Effector memory CD8-positive, alpha-beta T cell (primary cell): ENCODE data around the gene HM13.

ENCODE experiments used
- ATAC-seq: fragments of 150-1000 bp; cut with Tn5 transposase; replicated peaks from 2 replicates; pipeline ENCODE4 v1.10.0; 2021; ENCODE audit warnings: mild to moderate bottlenecking, moderate library complexity
- DNase-seq, 3 experiments: peaks; one replicate each; pipeline ENCODE4 v3.0.0; 2021
- H3K27ac Mint-ChIP-seq, 2 donors: one replicate each; pipeline ENCODE4 v1.8.0; 2022; ENCODE audit warnings: mild to moderate bottlenecking in 2 of 2, mixed read lengths in 2 of 2, moderate library complexity in 2 of 2
- H3K27me3 Mint-ChIP-seq, 2 donors: one replicate each; pipeline ENCODE4 v1.8.0; 2022; ENCODE audit warnings: mixed read lengths in 2 of 2
- H3K36me3 Mint-ChIP-seq: one replicate; pipeline ENCODE4 v1.8.0; 2022; ENCODE audit warnings: mild to moderate bottlenecking, moderate library complexity, mixed read lengths; ENCODE audit not compliant: insufficient read depth
- H3K4me1 Mint-ChIP-seq, 2 donors: one replicate each; pipeline ENCODE4 v1.8.0; 2022; ENCODE audit warnings: low read depth in 2 of 2, mixed read lengths in 2 of 2
- H3K4me3 Mint-ChIP-seq, 2 donors: one replicate each; pipeline ENCODE4 v1.8.0; 2022; ENCODE audit warnings: mild to moderate bottlenecking in 2 of 2, mixed read lengths in 2 of 2, moderate library complexity in 2 of 2
- H3K9me3 Mint-ChIP-seq, 2 donors: one replicate each; pipeline ENCODE4 v1.8.0; 2022; ENCODE audit warnings: mixed read lengths in 2 of 2

Gene HM13

DNA sequence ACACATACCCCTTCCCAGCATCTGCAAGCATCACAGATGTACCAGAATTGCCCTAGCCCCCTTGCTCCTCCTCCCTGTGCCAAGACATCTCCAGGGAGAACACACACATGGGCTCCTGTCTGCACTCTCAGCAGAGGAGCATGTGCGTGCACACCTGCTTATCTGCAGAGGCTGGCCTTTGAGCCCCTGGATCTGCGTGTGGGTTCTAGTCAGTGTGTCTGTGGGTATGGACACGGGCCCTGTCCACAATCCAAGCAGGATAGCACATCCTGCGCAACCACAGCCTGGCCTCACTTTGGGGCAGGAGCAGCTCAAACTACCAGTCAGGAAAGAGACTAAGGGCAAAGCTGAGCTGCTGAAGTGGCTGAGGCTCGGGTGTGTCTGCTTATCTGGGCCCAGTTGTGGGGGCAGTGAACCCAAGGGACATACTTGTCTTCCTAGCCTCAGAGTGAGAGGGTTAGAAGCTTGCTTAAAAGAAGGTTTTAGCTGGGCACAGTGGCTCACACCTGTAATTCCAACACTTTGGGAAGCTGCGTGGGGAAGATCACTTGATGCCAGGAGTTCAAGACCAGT, 41.0 kb downstream of the HM13 start:
- peaks cover 46% of the 10 kb centered on the region for H3K36me3 Mint-ChIP-seq
- no peak overlapping the region for H3K4me3 Mint-ChIP-seq
- DNase-seq (no peak), ATAC-seq (no peak)
- no peaks in the 10 kb centered on the region for H3K9me3 Mint-ChIP-seq
- peaks cover 3 to 4% of the 10 kb centered on the region in 2 donors for H3K4me1 Mint-ChIP-seq
- no peak overlapping the region for H3K27ac Mint-ChIP-seq
- H3K27me3 Mint-ChIP-seq = no peaks in the 10 kb centered on the region

DNA sequence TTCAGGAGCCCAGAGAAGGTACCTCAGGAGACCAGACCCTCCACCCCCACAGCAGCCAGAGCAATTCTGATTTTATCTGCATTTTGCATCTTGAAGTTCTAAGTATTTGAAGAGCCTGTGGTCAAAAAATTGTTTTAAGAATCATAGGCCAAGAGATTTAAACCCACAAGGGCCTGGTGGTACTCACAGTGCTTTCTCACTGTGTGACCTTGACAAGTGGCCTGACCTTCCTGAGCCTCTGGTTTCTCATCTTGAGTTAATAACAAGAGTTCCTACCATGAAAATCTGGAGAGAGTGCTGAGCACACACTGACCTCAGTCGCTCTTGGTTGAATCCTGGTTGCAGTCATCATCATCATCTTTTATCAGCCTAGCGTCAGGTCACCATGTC, 45.5 kb downstream of the HM13 start:
- no peak for ATAC-seq
- Mint-ChIP-seq H3K36me3 (peaks cover 48% of the 10 kb centered on the region), H3K4me3 (no peak overlapping the region), H3K27ac (peak overlapping the region in 1 of 2 donors; percentile 49), H3K4me1 (peaks cover 3 to 6% of the 10 kb centered on the region in 2 donors), H3K9me3 (no peaks in the 10 kb centered on the region), H3K27me3 (no peaks in the 10 kb centered on the region)
- no peak for DNase-seq

DNA sequence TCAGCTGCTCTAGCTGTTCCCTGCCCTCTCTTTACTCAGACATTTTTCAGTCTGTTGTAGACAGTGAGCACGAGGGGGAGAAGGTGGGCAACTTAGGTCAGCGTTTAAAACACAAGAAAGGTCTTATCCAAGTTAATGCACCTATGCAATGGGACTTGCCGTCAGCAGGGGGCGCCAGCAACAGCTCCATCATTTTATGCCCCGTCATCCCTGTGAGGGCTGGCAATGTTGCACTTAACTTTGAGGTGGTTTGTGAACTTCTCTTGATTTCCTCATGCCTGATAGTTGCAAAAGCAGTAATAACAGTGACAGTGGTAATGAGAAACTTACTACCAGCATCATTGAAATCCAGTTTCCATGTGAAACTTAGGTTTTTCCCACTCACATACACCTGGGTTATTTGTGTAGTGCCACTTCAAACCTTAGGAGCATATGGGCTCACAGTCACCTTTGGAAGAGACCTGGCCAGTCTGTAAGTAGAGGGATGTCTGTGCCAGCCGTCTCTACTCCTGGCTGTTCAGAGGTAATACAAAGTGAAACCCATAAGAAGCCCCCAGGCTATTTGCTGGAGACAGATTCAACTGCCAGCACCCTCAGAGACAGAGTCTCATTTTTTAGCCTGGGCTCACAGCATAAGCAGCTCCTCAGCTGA, 46.0 kb downstream of the HM13 start:
- peak; percentile 65 to 69 (median 68) for DNase-seq
- ATAC-seq = peak; percentile 78
- Mint-ChIP-seq H3K27me3 (no peaks in the 10 kb centered on the region), H3K9me3 (no peaks in the 10 kb centered on the region), H3K27ac (peak overlapping the region in 1 of 2 donors; percentile 49), H3K36me3 (peaks cover 50% of the 10 kb centered on the region), H3K4me1 (peaks cover 3 to 6% of the 10 kb centered on the region in 2 donors), H3K4me3 (no peak overlapping the region)

DNA sequence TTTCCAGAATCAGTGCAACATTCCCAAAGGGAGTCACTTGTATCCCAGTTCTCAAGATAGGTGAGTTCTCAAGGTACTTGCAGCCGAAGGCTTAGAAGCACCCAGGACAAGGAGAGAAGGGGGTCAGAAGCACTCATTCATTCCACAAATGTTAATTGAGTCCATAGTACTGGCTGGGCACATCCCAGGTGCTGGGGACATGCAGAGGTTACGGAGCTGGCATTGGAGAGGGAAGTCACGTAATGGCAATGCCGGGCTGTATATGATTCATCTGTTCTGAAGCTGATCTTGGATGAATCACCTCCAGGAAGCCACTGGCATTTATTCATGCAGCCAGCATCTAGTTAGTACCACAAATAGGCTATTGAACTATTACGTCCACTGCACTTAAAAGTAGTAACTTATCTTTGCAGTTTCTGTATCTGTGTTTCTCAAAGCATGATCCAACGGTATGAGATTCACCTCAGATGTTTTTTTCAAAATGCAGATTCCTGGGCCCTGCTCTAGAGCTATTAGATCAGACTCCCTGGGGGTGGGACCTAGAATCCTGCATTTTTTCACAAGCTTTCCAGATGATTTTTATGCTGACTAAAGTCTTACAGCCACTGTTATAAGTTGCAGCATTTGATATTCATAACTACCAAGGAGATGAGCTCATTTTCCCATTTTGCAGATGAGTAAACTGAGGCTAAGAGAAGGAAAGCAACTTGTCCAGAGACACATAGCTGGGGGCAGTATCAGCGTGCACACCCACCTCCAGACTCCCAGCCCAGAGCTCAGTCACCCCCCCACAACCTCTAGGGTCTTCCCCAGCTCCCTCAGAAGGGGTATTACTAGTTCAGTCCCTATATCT, 46.7 kb downstream of the HM13 start:
- DNase-seq (no peak), ATAC-seq (no peak)
- peaks cover 49% of the 10 kb centered on the region for H3K36me3 Mint-ChIP-seq
- no peaks in the 10 kb centered on the region for H3K27me3 Mint-ChIP-seq
- H3K4me3 Mint-ChIP-seq = peak overlapping the region in 1 of 2 donors; percentile 12
- peak overlapping the region in 1 of 2 donors; percentile 49 for H3K27ac Mint-ChIP-seq
- H3K4me1 Mint-ChIP-seq = peaks cover 3 to 7% of the 10 kb centered on the region in 2 donors
- H3K9me3 Mint-ChIP-seq = no peaks in the 10 kb centered on the region

DNA sequence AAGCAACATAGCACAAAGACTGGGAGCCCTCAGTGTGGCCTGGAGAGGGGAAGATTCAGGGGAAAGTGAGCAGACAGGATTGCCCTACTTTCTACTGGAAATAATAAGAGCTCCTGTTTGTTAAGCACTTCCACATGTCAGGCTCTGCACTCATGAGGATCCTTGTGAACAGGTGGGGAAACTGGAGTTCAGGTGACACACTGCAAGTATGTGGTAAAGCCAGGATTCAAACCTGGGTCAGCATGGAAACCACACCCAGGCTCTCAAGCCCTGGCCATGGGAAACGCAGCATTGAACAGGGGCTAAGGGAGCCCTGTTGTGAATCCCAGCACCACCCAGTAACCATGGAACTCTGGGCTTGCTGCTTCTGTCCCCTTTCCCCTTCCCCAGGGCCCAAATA, 48.0 kb downstream of the HM13 start:
- H3K4me3 Mint-ChIP-seq = peak overlapping the region in 1 of 2 donors; percentile 19

DNA sequence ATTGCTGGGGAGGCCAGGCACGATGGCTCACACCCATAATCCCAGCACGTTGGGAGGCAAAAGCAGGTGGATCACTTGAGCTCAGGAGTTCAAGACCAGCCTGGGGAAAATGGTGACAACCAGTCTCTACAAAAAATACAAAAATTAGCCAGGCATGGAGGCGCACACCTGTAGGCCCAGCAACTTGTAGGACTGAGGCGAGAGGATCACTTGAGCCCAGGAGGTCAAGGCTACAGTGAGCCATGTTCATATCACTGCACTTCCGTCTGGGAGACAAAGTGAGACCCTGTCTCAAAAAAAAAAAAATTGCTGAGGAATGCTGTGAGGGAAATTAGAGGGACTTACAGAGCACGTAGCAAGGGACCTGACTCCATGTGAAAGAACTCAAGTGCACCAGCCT, 50.0 kb downstream of the HM13 start:
- Mint-ChIP-seq H3K4me3 (no peak overlapping the region), H3K9me3 (no peaks in the 10 kb centered on the region), H3K36me3 (peaks cover 44% of the 10 kb centered on the region), H3K27me3 (no peaks in the 10 kb centered on the region), H3K27ac (no peak overlapping the region), H3K4me1 (peaks cover 15 to 18% of the 10 kb centered on the region in 2 donors)
- no peak for ATAC-seq
- DNase-seq = no peak

More for the DNA sequence above, 48.0 kb downstream of the HM13 start:
- no peak for DNase-seq
- peaks cover 11 to 17% of the 10 kb centered on the region in 2 donors for H3K4me1 Mint-ChIP-seq
- ATAC-seq = no peak
- peaks cover 52% of the 10 kb centered on the region for H3K36me3 Mint-ChIP-seq
- H3K27me3 Mint-ChIP-seq = no peaks in the 10 kb centered on the region
- no peak overlapping the region for H3K27ac Mint-ChIP-seq
- no peaks in the 10 kb centered on the region for H3K9me3 Mint-ChIP-seq

DNA sequence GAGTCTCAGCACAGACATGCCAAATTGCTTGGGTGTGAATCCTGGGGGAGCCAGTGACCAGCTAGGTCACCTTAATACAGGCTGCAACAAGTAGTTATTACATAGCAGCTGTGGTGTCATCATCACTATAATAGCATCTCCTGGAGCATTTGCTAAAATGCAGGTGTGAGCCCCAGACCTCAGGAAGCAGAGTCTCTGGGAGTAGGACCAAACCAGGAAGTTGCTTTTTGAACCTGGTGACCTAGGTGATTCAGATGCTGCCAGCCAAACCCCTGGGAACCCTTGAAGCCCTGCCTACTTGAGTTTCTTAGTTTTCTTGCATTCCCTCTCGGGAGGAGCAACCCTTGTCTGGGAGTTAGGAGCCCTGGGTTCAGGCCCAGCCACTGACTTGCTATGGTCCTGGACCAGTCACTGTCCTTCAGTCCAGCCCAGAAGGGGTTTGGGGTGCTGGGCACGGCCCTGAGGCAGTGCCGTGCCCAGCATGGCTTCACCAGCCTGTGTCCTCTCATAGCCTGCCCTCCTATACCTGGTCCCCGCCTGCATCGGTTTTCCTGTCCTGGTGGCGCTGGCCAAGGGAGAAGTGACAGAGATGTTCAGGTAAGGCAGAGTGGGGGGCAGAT, 51.6 kb downstream of the HM13 start:
- Mint-ChIP-seq H3K27me3 (no peaks in the 10 kb centered on the region), H3K27ac (peak overlapping the region in 1 of 2 donors; percentile 73), H3K4me3 (no peak overlapping the region), H3K36me3 (peaks cover 49% of the 10 kb centered on the region), H3K9me3 (no peaks in the 10 kb centered on the region), H3K4me1 (peaks cover 13 to 16% of the 10 kb centered on the region in 2 donors)
- no peak for DNase-seq
- ATAC-seq = no peak

DNA sequence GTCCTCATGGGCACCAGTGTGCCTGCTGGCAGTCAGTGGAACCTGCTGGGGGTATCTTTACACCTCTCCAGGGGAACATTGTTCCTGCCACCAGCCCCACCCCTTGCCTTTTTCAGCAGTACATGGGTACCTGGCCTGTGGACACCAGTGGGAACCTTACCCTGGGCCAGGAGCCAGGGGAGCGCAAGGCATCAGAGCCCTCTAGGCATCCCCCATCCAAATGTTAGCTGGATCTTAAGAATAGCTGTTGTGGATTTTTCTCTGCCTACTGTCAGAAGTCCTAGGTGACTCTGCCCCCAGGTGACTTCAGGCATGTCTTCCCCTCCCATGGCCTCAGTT, 52.0 kb downstream of the HM13 start:
- H3K4me1 Mint-ChIP-seq = peaks cover 13 to 16% of the 10 kb centered on the region in 2 donors
- no peaks in the 10 kb centered on the region for H3K27me3 Mint-ChIP-seq
- DNase-seq (no peak), ATAC-seq (no peak)
- peaks cover 49% of the 10 kb centered on the region for H3K36me3 Mint-ChIP-seq
- peak overlapping the region in 1 of 2 donors; percentile 73 for H3K27ac Mint-ChIP-seq
- H3K9me3 Mint-ChIP-seq = no peaks in the 10 kb centered on the region
- H3K4me3 Mint-ChIP-seq = no peak overlapping the region

DNA sequence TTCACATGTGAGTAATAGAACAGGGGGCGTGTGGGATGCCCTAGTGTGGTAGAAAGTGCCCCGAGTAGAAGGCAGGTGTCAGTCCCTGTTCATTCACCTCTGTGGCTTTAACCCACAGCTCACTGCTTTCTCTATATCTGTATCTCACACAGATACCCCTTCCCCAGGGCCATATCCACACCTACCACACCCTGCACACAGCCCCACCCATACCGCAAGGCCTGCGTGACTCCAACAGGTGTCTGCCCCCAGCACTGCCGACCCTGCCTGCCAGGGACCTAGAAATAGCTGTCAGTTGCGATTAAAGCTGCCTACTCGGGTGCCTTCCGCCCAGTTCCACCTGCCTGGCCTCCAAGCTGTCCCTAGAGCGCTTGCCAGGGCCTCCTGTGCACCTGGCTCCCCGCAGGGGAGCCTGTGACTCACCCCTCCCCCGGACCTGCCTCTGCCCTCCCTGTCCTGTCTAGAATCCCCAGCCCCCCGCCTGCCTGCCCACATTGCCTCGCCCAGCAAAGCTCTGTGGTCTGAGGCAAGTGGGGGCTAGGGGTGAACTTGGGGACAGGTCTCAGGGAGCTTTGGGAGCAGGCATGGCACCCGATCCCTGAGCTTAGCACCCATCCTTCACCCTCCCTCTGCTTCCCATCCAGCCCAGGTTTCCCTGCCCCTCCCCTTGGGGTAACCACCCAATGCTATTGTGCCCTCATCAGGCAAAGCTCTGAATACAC, 52.6 kb downstream of the HM13 start:
- no peak overlapping the region for H3K4me3 Mint-ChIP-seq
- no peak for DNase-seq
- peaks cover 46% of the 10 kb centered on the region for H3K36me3 Mint-ChIP-seq
- peak; percentile 40 for ATAC-seq
- H3K27me3 Mint-ChIP-seq = no peaks in the 10 kb centered on the region
- H3K9me3 Mint-ChIP-seq = no peaks in the 10 kb centered on the region
- H3K27ac Mint-ChIP-seq = peak overlapping the region; percentile 73 to 74
- peaks cover 13 to 19% of the 10 kb centered on the region in 2 donors for H3K4me1 Mint-ChIP-seq

DNA sequence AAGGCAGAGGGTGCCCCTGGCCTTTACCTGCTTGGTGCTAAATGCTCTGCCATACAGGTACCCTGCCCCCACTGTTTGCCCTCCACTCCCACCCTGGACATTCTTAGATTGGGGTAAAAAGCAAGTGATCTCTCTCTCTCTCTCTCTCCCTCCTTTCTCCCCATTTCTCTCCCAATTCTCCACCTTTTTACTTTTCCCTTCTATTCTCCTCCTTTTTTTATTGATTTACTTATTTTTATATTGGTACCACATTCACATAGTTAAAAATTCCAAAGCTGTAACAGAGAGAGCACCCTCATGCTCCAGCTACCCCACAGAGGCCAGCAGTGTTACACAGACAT, 53.1 kb downstream of the HM13 start:
- Mint-ChIP-seq H3K4me1 (peaks cover 17 to 24% of the 10 kb centered on the region in 2 donors), H3K27ac (peak overlapping the region; percentile 73 to 74), H3K36me3 (peaks cover 44% of the 10 kb centered on the region), H3K27me3 (no peaks in the 10 kb centered on the region), H3K9me3 (no peaks in the 10 kb centered on the region), H3K4me3 (no peak overlapping the region)
- DNase-seq (no peak), ATAC-seq (no peak)

DNA sequence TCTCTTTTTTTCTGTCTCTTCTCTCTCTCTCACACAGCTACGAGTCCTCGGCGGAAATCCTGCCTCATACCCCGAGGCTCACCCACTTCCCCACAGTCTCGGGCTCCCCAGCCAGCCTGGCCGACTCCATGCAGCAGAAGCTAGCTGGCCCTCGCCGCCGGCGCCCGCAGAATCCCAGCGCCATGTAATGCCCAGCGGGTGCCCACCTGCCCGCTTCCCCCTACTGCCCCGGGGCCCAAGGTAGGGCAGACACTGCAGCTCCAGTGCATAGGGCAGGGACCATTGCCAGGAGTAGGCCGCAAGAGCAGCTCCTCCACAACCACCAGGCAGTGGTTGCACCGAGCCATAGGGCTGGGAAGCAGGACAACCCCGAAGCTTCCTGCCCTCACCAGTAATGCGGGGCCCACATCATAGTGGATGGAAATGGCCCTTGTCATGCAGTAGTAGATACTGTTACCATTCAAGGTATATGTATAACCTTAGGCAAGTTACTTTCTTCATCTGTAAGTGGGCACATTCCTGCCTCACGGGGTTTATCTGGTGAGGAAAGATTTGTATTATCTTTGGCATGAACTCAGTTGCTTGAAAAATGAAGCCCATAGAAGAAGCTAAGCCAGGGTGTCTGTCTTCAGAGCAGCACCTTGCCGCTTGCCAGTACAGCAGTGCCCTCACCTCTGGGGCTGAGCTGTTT, 53.9 kb downstream of the HM13 start:
- peaks cover 45% of the 10 kb centered on the region for H3K36me3 Mint-ChIP-seq
- no peak for ATAC-seq
- H3K27ac Mint-ChIP-seq = peak overlapping the region; percentile 68 to 74

DNA sequence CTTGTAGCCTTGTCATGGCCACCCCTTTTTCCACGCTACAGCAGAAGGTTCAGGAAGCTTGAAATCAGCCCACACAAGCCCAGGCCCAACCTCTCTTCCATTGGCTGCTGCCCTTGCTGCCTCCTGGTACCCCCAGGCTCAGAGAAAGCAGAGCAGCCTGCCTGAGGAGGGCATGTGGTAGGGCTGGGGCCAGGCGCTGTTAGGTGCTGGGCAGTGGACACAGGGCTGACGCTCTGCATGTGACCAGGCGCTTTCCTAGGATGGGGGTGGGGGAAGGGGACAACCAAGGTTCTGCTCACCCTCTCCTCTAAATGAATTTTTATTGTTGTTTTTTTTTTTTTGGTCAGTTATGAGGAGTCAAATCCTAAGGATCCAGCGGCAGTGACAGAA, 54.5 kb downstream of the HM13 start:
- ATAC-seq (no peak), DNase-seq (no peak)
- H3K4me3 Mint-ChIP-seq = no peak overlapping the region
- H3K27me3 Mint-ChIP-seq = no peaks in the 10 kb centered on the region
- peak overlapping the region in 1 of 2 donors; percentile 68 for H3K27ac Mint-ChIP-seq
- no peaks in the 10 kb centered on the region for H3K9me3 Mint-ChIP-seq
- peaks cover 46% of the 10 kb centered on the region for H3K36me3 Mint-ChIP-seq
- peaks cover 26 to 33% of the 10 kb centered on the region in 2 donors for H3K4me1 Mint-ChIP-seq

More for the DNA sequence above, 53.9 kb downstream of the HM13 start:
- Mint-ChIP-seq H3K4me1 (peaks cover 21 to 28% of the 10 kb centered on the region in 2 donors), H3K4me3 (no peak overlapping the region), H3K9me3 (no peaks in the 10 kb centered on the region), H3K27me3 (no peaks in the 10 kb centered on the region)
- no peak for DNase-seq
